Middle frontal gyrus (tissue), 1 donor: ENCODE results near the gene DDX42.
A peak's percentile ranks its signal among the peaks of the same experiment; 100 is the strongest.

Experiments
- DNase-seq: peaks from one replicate; pipeline ENCODE4 v3.0.0-alpha.2; 2015; ENCODE audit warnings: low spot score; ENCODE audit errors: extremely low spot score

Gene DDX42

DNA sequence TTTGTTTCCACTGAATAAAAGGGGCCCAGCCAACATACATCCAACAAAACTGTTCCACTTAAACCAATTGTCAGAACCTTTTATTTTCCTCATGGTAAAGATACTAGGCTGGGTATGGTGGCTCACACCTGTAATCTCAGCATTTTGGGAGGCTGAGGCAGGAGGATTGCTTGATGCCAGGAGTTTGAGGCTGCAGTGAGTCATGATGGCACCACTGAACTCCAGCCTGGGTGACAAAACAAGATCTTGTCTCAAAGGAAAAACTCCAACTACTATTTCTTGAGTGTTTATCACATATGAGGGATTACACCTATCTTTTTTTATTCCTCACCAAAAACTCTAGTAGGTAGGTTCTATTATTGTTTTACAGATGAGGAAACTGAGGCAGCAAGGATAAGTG lies 48.6 kb downstream of the DDX42 start:
- DNase-seq: no peak

DNA sequence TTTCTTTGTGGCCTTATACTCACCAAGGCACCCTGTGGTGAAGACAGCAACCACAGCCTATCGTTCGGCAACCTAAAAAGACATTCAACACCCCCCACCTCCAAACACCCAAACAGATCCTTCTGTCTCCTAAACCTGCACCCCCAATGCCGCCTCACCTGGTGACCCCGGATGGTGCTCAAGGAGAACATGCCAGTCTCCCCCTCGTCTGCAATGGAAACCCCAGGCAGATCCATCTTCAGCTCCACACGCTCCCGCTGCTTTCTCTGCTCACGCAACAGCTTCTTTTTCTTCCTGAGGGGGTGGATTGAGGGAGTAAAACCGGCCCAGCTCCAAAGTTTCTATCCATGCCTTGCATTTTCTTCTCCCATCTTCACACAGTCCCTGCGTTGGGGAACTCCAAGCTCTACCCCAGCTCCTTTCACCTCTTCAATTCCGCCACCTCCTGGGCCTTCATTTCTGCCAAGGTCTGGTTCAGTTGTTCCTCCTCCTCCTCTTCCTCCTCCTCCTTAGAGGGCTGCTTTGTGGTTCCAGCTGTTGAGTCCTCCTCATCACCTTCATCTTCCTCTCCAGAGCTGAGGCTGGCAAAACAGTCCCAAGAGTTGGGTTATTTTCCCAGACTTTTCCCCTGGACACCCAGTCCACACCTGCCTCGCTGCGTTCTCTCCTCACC lies 49.8 kb downstream of the DDX42 start:
- no peak for DNase-seq

DNA sequence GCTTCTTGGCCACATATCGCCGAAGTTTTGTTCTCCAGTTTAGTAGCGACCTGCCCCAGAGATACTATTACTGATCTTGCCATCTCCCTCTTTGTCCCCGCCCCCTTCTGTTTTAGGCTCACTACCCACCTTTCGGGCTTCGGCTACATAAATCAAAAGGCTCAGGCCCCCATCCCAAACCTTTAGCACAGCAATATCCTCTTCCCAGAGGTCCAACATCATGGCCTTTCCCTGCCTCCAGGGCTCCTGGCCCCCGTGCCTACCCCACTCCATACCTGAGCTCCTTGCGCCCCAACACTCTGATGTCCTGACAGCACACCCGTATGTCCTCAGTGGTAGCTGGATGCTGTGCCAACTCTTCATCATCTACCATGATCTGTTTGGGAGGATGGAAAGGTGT lies 50.4 kb downstream of the DDX42 start:
- no peak for DNase-seq

DNA sequence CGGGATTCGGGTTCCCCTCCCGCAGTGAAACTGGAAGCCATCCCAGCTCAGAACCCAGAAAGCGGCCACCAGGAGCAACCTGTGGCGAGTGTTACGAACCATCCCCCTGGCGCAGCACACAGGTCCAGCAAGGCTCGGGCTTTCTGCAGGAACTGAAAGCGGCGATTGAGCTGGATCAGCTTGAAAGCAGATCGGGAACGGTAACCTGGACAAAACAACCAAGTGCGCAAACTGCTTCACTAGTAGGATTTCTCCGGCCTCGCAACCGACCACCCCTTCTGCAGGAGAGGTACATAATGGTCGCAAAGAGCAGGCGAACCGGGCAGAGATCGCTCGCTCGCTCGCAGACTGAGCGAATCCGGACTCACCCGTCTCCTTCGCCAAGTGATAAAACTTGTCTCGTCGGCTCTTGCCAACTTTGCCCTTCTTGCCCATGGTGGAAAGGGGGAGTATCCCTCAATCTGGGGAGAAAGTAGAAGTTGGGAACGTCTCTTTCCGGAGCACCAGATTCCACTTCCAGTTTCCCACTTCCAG lies 52.6 kb downstream of the DDX42 start:
- no peak for DNase-seq

DNA sequence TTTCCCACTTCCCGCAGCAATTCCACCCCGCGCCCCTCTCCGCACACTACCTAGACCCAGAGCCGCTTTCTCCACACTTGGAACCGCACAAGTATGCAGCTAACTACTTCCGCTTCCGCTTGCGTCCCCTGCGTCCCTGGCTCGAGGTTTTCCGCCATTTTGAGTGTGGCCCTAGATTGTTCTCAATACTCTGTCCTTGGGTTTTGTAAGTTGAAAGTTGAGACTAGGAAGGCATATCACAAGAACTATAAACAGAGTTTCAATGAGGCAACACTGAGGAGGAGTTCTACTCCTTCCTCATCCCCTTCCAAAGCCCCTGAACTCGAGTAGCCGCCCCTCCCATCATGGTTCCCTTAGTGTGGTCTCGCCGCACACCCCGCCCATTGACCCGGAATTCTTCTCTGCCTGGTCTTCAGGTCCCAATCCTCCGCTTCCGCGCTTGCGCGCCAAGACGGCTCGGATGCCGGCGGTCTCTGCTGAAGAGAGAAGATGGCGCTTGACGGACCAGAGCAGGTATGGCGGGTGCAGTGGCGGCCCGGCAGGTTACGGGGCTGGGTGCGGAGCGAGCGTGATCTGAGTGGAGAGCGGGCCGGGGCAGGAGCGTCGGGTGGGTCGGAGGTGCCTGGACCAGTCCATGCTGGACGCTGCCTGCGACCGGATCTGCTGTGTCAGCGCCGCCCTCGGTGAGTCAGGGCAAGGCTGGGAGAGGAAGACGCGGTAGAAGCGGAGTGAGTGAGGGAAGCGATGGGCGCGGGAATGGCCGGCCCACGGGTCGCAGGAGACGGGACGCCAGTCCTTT lies 53.2 kb downstream of the DDX42 start, which contains the start of the genes FTSJ3 and PSMC5:
FTSJ3 (minus strand) TSS at position 662 of the 799 bp plus-strand sequence. CDS start 761 bp downstream, outside the sequence.
PSMC5 (plus strand) TSS at position 430 of the 799 bp plus-strand sequence; CDS start at position 490, 60 bp downstream.
- peak; percentile 95 for DNase-seq

DNA sequence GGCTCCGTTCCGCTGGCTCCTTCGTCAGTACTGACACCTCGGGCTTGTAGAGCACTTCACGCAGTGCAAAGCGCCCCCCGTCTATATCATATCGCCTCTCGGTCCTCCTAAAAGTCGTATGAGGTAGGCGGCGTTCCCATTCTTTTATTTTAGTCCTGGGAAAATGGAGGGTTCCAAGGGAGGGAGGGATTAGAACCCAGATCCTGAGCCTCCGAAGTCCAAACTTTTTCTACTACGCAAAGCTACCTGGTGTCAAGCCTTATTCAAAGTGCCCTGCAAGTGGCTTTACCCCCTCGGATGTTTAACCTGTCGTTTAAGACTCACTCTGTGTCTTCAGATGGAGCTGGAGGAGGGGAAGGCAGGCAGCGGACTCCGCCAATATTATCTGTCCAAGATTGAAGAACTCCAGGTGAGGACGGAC lies 53.8 kb downstream of the DDX42 start:
- no peak for DNase-seq

DNA sequence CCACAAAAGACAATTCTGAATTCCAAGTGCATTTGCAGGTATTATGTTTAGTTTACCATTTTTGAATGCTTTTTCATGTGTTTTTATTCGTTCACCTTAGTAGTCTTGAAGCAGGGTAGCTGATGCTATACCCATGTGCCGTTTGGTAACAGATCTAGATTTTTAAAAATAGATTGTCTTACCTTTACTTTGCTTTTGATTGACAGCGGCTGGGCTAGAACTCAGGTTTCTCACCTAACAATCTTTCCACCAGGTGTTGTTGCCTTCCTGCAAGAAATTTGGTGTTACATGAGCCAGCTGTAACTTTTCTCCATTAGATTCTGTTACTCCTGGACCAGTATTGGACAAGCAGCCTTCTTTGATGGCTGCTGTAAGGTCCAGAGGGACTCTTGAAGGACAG lies 55.0 kb downstream of the DDX42 start:
- DNase-seq: no peak

DNA sequence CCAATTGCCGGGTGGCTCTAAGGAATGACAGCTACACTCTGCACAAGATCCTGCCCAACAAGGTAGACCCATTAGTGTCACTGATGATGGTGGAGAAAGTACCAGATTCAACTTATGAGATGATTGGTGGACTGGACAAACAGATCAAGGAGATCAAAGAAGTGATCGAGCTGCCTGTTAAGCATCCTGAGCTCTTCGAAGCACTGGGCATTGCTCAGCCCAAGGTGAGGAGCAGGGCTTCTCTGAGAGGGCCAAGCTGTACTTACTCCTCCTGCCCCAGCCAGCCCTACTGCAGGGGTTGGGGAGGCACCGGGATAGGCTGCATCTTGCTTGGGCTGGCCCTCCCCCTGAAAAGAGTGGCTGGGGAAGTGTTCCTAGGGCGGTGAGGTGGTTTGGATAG lies 56.3 kb downstream of the DDX42 start:
- DNase-seq: no peak

DNA sequence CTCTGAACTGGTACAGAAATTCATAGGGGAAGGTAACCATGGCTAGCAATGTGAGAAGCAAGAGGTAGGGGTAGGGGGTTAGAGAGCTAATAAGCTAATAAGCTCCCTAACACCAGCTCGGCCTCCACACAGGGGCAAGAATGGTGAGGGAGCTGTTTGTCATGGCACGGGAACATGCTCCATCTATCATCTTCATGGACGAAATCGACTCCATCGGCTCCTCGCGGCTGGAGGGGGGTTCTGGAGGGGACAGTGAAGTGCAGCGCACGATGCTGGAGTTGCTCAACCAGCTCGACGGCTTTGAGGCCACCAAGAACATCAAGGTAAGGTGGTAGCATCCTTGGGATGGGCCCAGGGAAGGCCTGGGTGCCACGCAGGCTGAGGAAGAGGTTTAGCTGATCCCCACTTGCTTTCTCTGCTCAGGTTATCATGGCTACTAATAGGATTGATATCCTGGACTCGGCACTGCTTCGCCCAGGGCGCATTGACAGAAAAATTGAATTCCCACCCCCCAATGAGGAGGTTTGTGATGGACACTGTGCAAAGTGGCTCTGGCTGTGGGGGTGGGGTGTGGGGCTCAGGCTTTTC lies 57.0 kb downstream of the DDX42 start:
- no peak for DNase-seq

DNA sequence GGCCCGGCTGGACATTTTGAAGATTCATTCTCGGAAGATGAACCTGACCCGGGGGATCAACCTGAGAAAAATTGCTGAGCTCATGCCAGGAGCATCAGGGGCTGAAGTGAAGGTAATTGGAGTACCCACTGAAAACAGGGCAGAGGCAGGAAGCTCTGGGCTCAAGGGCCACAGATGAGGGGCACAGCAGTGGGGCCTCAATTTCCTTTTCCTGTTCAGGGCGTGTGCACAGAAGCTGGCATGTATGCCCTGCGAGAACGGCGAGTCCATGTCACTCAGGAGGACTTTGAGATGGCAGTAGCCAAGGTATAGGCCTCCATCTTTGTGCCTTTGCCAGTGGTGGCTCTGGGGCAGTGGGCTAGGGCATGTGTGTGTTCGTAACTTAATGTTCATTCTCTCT lies 57.5 kb downstream of the DDX42 start:
- DNase-seq: no peak

DNA sequence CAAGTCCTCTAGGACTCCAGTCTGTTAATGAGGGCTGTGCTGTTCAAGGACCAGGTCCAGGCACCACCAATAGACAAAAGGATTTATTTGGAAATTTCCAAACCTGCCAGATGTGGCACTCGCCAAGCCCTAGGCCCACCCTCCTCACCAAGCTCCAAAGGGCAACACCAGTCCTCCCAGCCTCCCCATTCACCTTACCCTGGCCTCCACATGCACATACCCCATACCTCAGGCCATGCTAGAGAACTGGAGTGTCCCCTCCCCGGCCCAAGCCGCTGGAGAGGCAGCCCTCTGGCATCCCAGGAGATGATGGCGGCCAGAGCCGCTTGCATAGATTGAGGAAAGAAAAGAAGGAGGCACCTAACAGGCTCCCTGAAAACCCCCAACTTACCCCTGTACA lies 58.0 kb downstream of the DDX42 start:
- no peak for DNase-seq

DNA sequence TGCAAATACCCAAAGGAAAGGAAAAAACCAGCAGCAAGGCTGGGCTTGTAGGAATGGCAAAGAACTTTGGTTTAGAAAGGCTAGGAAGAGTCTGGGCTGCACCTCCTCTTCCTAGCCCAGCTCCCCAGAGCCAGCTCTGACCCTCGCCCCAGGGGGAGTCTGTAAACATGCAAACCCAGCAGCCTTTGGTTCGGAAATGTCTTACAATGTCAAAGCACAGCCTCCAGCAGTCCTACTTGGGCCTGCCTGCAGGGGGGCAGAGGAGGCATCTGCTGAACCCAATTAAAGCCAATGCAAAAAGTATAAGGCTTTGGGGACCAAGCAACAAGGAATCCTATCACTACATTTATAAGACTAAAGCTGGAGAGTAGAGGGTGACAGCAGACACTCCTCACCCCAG lies 58.5 kb downstream of the DDX42 start:
- no peak for DNase-seq

DNA sequence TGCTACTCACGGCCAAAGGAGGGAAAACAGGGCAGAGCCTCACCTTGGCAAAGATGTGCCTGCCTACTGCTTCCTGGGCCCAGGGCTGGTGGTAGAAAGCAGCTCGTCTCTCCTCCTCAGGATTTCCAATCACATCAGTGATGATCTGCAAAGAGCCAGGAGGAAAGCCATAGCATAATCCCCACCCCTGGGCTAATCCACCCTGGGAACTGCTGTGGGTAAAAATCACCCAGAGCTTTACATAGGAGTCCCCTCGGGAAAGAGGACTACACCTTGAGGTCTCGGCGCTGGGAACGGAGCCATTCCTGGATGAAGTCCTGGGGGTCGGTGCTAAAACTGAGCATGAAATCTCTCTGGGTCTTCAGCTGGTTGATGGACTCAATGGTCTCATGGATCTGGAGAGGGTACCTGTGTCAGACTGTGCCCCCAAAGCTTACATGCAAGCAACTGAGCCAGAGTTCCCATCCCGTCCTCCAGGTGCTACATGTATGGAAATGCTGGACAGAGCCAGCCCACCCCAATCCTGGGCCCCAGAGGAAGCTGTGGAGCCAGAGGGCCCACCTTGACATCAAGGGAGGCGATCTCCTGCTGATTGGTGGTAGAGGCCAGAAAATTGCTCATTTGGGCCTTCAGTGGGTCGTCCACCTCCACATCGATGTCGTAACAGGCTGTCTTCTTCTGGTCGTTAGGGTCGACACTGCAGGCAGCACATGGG lies 59.2 kb downstream of the DDX42 start:
- DNase-seq: no peak

DNA sequence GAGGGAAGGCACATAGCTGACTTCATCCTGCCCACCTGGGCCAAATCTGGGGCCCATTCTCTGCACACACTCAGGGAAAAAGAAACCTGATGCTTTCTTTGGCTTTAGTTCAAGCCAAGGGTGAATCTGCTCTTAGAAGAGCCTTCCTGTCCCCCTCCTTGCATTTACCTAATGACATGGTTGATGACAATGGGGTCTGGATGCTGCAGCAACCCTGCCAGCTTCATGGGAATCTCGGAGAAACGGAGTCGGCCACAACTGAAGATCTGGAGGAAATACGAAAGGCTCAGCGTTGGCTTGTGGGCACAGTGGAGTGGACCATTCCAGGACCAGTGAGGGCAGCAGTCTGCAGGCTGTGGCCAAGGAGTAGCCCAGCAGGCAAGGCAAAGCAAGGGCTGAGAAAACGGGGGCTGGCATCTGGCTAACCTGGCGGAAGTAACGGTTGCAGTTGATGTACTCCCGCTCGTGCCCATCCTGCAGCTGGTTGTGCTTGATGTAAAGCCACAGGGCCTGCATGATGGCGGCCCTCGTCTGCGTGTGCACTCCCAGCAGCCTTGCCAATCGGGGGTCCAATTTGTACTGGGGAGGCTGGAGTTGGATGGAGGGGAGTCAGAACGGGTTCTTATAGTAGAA lies 59.9 kb downstream of the DDX42 start:
- DNase-seq: no peak

DNA sequence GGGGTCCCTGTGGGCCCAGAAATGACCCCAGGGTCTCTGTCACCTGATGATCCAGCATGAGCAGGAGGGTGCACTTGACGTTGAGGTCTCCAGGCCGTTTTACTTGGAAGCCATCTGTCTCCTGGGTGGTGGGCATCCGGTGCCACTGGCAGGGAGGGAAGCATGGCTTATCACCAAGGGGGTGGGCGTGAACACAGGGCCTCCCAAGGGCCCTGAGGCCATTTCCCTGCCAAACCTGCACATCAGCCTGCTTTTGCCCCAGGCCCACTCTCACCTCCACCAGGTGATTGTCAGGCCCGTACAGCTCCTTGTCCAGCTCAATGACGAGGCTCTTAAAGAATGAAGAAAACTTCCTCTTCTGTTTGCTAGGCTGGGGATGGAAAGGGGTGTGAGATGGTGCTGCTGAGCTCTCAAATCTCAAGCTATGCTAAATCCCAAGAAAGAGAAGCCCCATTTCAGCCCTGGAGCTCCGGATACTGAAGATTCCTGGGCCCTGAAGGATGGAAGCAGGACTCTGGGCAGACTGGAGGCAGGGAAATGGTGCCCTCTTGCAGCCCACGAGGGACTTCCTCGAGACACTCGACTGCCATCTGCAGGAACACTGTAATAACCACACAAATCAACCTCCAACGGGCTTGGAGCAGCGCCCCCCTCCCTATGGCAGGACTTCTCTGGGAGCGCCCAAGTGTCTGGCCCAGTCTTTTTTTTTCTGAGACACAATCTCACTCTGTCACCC lies 60.6 kb downstream of the DDX42 start:
- peak; percentile 46 for DNase-seq

DNA sequence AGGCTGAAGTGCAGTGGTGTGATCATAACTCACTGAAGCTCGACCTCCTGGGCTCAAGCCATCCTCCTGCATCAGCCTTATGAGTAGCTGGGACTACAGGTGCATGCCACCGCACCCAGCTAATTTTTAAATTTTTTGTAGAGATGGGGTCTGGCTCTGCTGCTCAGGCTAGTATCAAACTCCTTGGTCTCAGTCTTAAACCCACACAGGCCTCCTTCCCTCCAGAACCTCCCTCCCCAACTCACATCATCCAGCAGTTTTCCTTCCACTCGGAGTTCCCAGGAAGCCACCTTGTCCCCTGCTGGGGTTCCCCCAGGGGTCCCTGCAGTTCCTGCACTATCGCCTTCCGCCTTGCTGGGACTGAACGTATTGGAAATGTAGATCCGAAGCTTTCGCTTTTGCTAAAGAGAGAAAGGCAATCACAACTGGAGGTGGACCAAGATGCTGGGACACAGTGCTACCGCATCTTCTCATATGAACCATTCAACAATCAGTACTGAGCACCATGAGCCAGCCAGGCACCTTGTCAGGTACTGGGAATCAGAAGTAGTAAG lies 61.3 kb downstream of the DDX42 start:
- DNase-seq: no peak

DNA sequence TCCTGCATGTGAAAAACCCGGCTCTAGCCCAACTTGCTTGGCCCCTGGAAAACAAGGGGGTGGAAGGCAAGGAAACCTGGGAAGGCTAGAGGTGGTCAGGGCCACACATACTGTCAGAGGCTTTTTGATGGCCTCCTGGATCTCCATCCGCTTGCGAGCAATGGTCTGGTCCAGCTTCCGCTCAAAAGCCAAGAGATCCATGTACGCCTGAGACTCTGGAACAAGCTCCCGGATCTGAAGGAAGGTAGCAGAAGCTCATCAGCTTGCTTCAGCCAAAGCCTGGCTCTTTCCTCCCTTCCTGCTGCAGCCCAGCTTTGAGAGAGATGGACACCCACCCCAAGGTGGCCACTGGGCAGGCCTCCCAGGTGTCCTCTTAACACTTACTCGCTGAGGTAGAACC lies 62.8 kb downstream of the DDX42 start:
- no peak for DNase-seq

DNA sequence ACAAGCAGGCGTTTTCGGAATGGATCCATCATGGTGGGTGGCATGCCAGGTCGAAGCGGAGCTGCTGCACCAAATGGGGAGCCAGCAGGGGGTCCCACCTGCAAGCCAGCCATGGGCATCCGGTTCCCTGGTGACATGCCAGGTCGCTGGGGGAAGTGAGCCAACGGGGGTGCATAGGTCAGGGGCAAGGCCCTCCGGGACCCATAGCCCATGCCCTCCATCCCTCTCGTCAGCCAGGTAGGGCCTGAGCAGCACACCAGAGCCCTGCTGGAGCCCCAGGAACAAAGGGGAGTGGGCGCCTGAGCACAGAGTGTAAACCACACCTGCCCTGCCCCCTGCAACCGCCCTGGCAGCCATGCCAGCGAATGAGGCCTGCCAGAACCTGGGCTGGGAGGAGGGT lies 63.5 kb downstream of the DDX42 start:
- no peak for DNase-seq

DNA sequence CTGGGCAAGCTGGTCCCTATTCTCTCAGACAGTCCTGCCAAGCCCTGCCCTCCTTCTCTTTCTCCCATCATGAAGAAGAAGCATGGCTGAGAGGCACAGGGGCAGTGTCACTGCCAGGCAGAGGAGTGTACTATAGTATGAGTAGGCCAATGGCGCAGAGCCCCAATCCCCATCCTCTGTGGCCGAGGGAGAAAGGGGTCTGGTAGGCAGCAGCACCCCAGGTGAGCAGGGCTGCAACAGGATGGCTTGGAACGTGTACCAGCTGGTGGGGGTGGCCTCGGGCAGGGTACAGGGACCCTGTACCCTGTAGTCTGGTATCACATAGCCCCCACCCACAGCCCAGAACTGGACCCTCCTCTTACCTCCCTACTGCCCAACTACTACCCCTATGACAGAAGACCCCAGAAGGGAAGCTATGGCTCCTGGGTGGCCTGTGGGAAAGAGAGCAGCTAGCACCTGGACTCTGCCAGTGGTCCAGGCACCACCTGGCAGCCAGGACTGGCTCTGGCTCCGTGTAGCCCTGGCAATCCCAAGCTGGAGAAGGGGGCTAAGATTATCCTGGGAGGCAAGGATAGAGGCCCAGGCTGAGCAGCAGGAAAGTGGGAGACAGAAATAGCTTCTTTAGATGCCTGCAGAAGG lies 64.1 kb downstream of the DDX42 start:
- DNase-seq: no peak
